ENCODE measurements around the gene EMID1.

Gene EMID1

GRCh38 chr22:29260601-29261315, 55.1 kb downstream of the EMID1 start:
- DNase-seq, result no peak

GRCh38 chr22:29263791-29264276, 58.1 kb downstream of the EMID1 start:
- DNase-seq, result no peak

- no peak for DNase-seq
Measured at GRCh38 chr22:29265305-29265704, 59.6 kb downstream of the EMID1 start.

- DNase-seq, result no peak
Measured at GRCh38 chr22:29265929-29266328, 60.2 kb downstream of the EMID1 start.

GRCh38 chr22:29266564-29267461, 61.1 kb downstream of the EMID1 start:
- no peak for DNase-seq

- DNase-seq, result no peak
Measured at GRCh38 chr22:29267462-29267857, 61.8 kb downstream of the EMID1 start.

- DNase-seq, result peak; percentile 95 to 96
Measured at GRCh38 chr22:29267858-29268510, 62.3 kb downstream of the EMID1 start, which contains the start of the genes EWSR1 and RHBDD3. Gene EWSR1, plus strand, starts transcription at chr22:29268268. Its CDS starts 69 bp downstream, at chr22:29268337. Gene RHBDD3, minus strand, starts transcription at chr22:29267981. Its CDS starts 2,355 bp downstream, at chr22:29265626.

GRCh38 chr22:29268511-29269229, 63.0 kb downstream of the EMID1 start:
- no peak for DNase-seq

GRCh38 chr22:29269230-29269604, 63.5 kb downstream of the EMID1 start:
- no peak for DNase-seq

GRCh38 chr22:29269731-29270474, 64.2 kb downstream of the EMID1 start:
- no peak for DNase-seq

- DNase-seq, result no peak
Measured at GRCh38 chr22:29270475-29271271, 65.0 kb downstream of the EMID1 start.

GRCh38 chr22:29272624-29273023, 66.9 kb downstream of the EMID1 start:
- DNase-seq, result no peak

- DNase-seq, result no peak
Measured at GRCh38 chr22:29275167-29275566, 69.5 kb downstream of the EMID1 start.

GRCh38 chr22:29275819-29276565, 70.3 kb downstream of the EMID1 start:
- no peak for DNase-seq

- DNase-seq, result no peak
Measured at GRCh38 chr22:29277927-29278326, 72.2 kb downstream of the EMID1 start.

GRCh38 chr22:29284196-29284595, 78.5 kb downstream of the EMID1 start:
- DNase-seq, result no peak

GRCh38 chr22:29288837-29289236, 83.1 kb downstream of the EMID1 start:
- no peak for DNase-seq

- no peak for DNase-seq
Measured at GRCh38 chr22:29290061-29290460, 84.4 kb downstream of the EMID1 start.

- no peak for DNase-seq
Measured at GRCh38 chr22:29291215-29291614, 85.5 kb downstream of the EMID1 start.

- no peak for DNase-seq
Measured at GRCh38 chr22:29292379-29292778, 86.7 kb downstream of the EMID1 start.
